ENCODE results near the gene GRXCR1.

GRXCR1 gene

DNA sequence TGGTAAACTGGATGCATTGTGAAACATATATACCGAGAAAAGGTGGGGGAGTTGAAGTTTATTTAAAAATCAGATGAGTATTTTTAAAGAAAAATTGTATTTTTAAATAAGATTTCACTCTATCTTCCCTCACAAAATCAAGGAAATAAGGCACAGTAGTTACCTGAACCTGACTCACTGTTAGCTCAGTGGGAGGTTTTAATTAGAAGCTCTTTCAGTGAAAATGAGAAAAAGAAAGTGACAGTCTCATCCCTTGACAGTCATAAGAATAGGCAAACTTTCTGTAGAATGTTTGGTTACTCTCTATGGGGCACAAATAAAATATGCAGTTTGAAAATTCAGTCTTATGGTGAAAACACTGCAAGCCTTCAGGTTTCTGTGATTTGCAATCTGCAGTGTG lies 49.7 kb downstream of the GRXCR1 start:
- no peak for DNase-seq

DNA sequence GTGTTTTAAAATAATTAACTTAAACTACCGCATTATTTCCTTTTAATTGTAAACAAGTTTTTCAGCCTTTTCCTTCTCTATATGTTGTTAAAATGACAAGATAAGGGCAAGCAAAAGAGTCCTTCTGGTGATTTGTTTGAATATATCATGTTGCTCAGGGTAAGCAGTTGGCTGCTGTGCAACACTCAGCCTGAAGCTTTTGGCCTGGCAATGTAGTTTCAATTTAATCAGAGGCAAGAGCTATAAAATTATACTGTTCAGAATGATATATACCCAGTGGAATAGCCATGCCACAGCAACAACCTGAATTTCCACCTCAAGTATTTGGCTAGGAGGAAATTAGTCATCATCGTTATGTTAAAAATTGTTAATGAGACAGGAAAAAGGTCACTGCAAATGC lies 53.4 kb downstream of the GRXCR1 start:
- no peak for DNase-seq

DNA sequence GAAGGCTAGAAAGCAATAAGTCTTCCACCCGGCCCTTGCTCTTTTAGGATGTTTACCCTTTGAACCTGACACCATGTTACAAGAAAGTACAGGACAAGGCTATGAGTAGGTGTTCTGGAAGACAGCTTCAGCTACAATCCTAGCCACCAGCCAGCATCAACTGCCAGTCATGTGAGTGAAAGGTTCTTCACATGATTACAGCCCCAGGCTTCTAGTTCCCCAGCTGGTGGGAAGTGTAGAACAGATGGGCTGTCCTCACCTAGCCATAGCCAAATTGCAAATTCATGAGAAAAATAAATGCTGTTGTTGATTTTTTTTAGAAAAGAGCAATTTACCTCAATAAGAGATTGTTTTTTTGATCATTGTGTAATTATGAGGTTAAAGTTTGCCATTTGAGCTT lies 60.8 kb downstream of the GRXCR1 start:
- DNase-seq = no peak

DNA sequence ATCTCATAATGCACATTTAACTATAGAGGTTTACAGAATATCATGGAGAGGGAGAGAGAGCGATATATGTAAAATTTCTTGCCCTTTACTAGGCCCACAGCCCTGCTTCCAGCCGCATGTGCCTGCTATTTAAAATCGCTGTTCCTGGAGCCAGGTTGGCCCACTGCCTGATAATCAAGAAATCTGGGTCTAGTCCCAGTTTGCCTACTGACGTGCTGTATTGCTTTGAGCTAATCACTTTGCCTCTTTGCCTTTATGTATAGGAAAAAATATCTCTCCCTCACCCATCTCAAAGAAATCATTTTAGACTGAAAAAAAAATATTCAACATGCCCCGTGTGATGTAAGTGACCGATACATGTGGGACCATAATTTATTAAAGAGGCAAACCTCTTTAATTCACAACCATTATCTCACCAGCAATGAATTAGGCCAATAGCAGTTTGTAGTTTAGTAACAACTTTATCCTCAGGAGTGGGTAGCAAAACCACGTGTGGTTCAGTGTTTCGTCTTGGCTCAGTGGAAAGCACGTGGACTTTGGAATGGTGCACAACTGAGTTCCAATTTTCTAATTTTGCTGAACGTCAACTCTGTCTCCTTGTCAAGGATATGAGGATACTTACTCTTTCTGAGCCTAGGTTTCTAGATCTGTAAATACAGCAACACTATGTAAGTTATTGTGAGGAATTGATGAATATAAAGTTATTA lies 62.6 kb downstream of the GRXCR1 start:
- DNase-seq = no peak

DNA sequence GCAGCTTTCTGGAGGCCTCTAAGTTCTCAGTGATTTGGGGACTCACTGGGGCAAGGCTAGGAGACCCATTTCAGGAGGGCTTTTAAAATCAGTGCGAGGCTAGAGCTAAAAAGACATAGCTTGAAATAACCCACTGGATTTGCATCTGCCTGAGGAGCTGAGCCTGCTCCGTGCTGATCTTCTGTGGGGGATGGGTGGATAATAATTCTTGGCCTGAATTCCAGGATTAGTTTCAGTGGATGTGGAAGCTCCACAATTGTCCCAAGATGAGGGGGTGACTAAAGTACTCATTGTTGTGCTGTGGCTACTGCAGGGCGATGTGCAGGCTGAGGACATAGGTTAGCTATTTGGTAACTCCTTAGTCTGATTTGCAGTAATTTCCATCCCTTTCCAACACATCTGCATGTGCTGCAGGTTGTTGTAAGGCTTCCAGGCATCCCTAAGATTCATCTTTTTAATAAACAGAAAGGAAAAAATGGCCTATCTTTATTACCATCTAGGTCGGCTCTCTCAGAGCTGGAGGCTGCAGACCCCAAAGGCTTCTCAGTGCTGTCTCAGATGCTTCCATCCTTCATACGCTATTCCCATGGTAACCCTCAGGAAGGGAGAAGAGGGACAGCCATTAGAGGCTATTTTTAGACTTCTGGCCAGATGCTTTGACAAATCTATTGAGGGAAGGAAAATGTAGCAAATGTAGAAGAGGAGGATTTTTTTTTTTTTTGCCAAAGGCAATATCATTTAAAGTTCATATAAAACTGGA lies 63.4 kb downstream of the GRXCR1 start:
- DNase-seq = no peak

DNA sequence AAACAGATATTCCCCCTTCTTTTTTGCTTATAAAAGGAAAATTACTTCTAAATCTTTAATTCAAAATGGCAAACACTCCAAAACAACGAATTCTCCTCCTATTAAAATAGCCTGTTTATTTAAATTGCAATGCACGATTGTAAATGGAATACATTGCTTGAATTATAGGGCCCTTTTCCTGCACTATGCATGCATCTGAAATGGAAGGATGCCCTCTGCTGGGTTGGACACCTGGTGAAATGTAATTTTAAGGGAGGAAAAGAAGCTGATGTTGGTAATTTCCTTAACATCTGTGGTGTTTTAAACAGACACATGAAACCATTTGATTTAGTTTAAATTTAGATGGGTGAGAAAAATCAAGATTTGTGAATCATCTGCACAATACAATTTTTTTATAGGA lies 72.8 kb downstream of the GRXCR1 start:
- no peak for DNase-seq

DNA sequence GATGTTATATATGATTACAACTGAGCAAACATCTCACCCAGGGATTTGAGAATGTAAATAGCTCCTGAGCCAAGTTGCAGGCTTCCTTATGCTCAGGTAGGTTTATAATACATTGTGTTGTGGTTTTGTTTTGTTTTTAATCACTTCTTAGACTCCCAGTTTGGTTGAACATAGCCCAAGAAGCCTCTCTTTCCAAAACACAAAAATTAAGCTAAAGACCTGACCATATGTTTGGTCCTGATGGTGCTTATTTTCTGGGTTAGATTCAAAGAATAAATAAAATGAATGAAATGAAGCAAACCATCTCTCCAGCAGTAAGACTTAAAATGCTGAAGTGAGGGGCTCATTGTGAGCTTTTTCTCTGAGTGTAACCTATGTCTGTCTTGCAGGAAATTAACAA lies 93.5 kb downstream of the GRXCR1 start:
- no peak for DNase-seq

DNA sequence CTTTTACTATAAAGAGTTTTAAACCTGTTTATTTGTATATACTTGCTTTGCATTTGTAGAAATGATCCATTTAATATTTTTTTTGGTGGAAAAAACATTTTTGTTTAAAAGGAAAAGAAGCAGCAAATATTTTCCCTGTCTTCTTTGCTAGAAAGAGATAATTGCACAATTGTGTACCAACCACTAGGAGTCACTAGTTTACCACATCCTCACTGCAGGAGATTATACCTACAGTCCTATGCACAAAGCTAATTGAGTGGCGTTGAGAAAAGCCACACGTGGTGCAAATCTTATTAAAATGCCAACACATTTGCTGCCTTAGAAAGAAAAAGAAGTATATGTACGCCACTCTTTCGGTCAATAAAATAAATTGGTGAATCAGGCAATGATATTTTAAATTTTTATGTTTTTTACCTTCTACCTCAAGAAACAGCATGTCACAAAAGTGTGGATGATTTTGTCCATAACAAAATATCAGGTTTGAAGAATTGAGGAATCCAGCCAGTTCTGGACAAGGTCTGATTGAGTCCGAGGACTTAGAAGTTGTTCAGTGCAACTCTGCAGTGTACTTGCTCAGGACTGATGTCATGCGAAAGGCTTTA lies 102.9 kb downstream of the GRXCR1 start:
- no peak for DNase-seq

DNA sequence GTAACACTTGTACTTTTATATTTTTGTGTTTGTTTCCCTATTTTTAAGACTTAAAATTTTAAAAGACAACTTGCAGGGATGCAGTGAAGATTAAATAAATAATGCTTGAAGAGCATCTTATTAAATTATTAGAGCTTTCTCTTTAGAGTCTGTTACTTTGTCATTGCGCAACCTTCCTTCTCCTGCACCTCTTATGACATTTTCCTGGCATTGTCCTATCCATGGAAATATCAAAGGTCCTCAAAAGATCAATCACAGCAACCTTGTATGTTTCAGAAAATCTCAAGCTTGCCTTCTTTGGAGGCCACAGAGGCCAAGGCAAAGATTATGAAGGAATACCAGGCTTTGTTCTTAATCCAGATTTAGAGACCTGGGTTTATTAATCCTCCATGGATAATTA lies 116.3 kb downstream of the GRXCR1 start:
- DNase-seq = no peak

DNA sequence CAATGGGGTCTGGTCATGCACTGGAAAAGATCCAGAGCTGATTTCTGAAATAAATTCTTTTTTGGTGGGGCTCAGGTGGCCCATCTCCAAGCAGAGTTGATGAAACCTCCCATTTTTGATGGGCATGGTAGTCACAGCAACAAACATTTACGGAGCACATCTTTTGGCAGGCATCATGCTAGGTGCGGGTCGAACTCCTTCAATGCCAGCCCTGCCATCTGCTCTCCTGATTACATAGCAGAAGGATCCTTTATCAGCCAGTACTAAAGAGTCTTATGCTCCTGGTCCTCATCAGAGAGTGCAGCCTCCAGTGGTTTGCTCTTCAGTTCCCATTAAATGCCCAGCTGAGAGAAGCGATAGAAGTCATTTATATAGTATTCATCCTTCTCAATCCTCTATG lies 121.7 kb downstream of the GRXCR1 start:
- no peak for DNase-seq

DNA sequence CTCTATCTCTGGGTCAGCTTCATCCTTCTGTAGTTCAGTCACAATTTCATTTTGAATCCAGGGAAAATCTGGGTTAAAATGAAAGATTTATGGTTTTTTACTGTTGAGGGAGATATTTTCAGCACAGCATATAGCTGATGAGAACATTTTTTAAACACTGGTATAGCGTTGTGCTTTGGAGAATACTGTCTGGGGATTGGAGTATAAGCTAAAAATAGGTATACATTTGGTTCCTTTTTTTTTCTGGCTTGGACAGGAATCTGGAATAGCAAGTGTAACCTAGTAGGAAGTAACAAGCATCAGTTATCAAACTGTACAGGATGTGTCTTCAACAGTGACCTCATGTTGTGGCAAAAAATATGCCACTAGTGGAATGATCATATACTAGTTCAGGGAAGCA lies 149.1 kb downstream of the GRXCR1 start:
- no peak for DNase-seq

DNA sequence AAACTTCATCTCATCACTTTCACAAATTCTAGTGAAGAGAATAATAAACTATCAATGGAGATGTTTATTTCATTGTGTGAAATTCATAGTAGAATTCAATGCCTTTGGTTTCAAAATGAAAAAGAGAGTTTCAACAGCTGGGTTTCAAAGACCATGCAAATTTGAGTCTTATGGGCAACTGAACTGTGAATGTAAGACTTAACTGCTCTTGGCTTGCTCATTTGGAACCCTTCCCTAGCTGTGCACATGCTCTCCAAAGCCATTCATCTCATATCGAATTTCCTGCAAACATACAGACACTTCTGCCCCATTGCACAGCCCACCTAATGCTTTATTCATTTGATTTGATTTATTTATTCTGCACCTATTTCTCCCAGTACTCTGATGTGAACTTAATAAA lies 154.5 kb downstream of the GRXCR1 start:
- no peak for DNase-seq

DNA sequence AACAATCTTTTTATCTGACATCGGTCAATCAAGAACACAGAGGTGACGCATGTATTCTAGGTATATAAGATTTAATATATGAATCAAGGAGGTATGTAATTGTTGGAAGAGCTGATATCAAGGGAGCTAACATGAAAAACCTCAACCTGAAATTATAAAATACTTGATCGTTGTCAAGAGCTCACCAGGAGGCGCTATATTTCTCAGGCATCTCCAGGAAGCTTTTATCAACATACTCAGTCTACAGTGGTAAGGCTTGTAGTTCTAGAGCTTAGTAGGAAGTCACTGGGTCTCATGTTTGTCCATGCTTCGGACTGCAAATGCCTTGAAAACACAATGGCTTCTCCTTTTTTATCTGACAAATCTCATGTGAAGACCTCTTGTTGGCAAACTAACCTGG lies 156.1 kb downstream of the GRXCR1 start:
- no peak for DNase-seq

DNA sequence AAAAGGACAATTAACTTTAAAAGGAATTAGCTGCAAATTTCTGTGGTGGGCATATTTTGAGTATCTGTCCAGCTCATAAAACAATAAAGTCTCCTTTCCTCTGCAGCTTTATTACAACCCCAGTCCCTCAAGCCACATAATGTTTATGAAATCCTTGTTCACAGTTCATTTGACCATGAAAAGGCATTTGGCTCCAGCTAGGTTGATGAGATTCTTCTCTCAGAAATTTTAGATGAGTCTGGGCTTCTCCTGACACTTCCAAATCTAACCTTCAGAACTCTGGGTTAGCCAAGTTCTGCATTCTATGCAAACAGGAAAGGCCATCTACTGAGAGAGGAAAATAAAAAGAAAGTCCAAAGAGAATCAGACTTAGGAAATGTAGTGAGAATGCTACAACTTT lies 156.8 kb downstream of the GRXCR1 start:
- DNase-seq = no peak

DNA sequence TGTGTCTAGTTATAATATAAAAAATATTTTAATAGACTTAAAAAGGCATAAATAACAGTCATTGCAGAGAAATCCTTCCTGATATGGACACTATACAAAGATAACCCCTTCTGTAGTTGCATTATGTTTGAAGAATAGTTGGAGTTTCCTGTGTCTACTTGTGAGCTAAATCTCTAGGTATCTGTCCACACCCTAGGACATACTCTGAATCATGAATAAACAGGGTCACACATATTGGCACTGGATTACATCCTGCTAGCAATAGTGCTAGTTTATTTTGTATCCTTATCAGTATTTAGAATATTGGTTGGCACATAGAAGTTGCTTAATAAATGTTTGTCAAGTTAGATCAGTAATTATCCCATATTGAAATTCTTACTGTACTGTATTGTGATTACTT lies 173.9 kb downstream of the GRXCR1 start:
- no peak for DNase-seq

DNA sequence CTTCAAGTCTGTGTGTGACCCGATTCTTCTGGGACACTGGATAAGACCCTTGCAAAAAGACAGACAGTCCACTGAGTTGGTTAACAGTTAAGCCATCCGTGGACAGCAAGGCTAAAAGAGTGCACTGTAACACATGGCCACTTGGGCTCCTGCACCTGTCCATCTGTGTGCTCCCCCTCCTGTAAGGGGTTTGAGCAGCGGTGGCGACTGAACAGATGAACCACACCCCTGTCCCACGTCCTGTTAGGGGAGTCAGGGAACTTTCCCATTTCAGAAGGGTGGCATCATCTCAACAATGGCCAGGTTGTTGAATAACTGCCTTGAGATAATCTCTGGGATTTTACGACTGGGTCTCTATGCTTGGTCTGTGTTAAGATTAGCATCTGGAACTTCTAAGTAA lies 178.6 kb downstream of the GRXCR1 start:
- no peak for DNase-seq
